HG02798 (cell line): Measurements from ENCODE around the gene SF3A2.

ENCODE experiments used
- ATAC-seq: cut with Tn5 transposase; IDR thresholded peaks from one replicate; pipeline ENCODE4 v1.9.1; 2021; ENCODE audit warnings: mild to moderate bottlenecking; ENCODE audit not compliant: unreplicated experiment, poor library complexity

SF3A2 gene

DNA sequence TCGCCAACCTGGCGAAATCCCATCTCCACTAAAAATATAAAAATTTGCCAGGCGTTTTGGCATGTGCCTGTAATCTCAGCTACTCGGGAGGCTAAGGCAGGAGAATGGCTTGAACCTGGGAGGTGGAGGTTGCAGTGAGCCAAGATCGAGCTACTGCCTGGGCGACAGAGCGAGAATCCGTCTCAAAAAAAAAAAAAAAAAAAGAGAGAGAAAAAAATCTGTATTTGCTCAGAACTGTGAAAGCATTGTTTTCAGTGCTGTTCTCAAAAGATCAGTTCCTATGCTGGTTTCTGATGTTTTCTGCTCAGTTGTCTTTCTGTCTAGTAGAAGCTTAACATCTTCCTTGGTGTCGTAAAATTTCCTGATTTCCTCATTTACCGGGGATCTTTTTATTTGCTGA lies 2.5 kb downstream of the SF3A2 start:
- ATAC-seq = no peak

DNA sequence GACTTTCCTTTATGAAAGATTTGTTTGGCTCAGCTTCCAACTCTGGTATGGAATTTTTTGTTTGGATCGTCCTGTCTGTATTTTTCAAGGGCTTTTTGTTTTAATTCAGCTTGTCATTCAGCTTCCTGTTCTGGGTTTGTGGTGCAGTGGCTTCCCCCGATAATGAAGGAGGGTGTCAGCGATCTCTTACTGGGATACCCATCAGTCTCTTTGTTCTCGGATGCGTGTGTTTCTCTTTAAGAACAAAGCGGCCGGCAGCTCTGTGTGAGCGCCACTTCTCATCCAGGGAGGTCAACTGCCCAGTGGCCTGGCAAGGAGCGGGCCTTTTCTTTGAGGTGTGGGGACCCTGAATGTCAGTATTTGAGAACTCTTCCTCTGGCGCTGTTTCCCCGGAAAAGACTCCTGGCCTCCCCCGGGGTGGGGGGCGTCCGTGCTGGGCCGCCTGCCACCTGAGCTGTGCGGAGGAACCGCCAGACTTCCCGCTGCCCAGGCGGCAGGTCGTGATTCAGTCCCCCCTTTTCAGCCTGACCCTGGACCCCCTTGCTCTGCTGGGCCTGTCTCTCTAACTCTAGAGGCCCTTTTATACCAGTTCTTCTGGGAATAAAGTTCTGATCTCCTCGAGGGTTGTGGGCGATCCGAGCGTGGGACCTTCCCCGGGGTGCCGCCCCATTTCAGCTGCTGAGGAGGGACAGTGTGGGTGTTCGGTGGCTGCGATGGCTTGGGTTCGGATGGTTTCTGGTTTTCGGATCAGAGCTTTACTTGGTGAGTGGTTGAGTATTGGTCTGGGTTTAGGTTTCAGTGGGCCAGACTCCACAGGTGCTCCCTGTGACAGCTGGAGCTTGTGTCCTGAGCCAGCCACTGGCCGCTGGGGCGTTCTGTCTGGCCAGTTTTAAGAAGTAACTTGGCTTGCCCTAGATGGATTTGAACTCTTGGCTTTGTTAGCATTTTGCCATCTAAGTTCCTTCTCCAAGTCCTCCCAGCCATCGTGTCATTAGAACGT lies 3.4 kb downstream of the SF3A2 start:
- no peak for ATAC-seq

DNA sequence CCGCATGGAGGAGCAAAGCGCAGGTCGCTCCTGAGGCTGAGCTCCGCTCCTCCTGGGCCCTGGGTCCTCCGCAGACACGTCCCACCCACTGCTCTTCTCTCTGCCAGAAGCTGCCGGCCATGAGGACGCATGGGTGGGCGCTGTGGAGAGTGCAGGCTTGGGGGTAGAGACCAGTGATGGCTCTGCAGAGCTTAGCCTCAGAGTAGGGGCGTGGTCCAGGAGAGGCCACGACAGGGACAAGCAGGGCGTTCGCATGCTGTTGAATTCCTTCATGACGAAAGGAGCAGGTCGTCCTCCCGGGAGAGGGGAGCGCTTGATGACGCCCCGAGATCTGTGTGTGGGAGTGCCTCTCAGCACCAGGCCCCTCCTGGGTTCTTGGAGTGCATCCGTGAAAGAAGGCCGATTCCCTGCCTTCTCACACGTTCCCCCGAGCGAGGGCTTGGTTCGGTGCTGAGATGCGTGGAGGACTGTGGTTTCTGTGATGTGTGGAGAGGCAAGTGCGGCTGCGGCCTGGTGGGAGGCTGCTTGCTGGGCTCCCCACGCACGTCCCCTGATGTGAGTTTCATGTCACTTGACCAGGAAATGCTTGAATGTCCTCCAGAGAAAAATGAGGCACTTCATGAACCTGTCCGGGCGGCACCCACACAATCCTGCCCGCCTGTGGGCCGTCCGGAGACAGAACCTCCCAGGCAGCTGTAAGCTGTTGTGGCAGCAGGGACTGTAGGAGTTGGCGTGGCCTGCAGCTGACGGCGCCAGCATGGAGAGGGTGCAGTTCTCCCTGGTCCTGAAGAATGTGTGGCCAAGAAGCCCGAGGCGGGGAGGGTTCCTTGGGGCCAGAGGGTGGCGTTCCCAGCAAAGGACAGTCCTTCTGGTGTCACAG lies 4.5 kb downstream of the SF3A2 start:
- no peak for ATAC-seq

DNA sequence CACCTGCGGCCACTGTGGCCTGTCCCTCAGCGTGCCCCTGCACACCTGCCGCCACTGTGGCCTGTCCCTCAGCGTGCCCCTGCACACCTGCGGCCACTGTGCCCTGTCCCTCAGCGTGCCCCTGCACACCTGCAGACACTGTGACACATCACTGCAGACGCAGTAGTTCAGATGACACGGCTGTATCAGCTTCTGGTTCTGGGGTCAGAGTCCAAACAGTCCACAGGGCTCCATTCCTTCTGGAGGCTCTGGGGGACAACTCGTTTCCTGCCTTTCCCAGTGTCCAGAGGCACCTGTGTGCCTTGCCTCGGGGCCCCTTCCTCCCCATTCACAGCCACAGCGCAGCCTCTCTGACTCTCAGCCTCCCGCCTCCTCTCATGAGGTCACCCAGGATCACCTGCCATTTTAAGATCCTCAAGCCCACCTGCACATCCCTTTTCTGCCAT lies 5.5 kb downstream of the SF3A2 start:
- ATAC-seq = no peak

DNA sequence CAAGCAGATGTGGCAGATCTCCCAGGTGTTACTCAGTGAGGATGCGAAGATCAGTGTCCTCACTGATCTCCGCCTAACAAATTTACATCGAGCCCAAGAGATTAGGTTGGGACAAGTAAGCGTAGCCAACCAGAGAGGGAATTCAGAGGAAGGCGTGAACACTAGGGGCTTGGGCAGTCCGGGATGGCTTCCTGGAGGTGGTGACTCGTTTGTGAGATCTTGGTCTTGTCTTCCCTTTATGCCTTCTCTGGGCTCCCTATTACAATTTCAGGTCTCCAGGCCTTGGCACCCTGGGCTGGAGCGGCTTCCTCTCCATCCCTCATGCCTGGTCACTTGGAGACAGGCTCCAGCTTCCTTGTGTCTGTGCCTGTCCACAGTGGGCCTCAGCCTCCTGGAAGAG lies 6.2 kb downstream of the SF3A2 start:
- no peak for ATAC-seq

DNA sequence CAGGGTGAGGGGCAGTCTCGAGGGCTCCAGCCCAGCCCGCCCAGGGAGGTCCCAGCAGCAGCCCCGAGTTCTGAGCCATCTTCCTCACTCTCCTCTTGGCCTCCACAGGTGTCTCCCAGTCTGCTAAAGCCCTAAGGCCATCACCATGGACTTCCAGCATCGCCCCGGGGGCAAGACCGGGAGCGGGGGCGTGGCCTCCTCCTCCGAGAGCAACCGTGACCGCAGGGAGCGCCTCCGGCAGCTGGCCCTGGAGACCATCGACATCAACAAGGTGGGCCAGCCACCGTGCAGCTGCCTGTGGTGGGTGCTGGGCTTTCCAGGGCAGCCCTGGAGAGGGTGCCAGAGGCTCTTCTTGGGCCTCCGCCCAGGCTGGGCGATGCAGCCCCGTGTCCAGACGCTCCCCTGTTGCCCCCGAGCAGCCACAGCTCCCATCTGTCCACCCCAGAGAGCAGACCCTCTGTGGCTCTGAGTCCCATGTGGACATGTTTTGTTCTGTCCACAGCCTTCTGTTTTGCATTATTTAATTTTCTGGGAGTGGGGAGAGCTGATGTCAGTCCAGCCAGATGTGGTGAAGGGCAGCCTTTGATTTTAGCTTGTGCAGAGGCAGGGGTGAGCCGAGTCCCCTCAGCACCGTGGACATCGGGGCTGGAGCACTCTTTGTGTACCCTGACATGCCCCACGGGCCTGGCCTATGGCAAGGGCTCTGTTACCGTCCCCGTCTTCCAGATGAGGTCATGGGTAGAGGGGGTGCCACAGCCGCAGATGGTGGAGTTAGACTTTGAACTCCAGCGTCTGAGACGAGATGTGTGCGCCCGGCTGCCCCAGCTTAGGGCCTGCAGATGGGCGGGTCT lies 6.9 kb downstream of the SF3A2 start:
- no peak for ATAC-seq

DNA sequence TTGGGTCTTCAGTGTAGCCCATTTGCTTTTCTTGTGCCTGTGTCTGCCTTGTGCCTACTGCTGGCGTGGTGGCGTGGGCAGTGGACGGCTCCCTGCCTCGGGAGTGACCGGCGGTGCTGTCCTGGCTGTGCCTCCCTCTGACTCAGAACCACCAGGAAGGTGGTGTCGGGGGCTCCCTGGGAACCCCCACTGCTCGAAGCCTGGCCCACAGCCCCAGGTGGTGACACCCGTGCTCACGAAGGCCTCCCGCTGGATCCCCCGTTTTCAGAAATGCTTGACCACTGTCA lies 7.4 kb downstream of the SF3A2 start:
- ATAC-seq = no peak

DNA sequence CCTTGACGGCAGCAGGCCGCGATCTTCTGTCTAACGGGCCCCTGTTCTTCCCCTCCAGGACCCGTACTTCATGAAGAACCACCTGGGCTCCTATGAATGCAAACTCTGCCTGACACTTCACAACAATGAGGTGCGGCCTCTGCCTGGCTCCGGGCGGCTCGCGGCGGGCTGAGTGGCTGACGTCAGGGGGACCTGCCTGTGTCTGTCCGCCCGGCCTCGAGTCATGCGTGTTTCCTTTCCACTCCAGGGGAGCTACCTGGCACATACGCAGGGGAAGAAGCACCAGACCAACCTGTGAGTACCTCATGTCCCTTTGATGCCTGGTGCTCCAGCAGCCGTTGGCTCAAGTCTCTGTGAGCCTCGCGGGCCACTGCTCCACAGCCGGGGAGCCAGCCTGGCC lies 7.9 kb downstream of the SF3A2 start:
- ATAC-seq = no peak

DNA sequence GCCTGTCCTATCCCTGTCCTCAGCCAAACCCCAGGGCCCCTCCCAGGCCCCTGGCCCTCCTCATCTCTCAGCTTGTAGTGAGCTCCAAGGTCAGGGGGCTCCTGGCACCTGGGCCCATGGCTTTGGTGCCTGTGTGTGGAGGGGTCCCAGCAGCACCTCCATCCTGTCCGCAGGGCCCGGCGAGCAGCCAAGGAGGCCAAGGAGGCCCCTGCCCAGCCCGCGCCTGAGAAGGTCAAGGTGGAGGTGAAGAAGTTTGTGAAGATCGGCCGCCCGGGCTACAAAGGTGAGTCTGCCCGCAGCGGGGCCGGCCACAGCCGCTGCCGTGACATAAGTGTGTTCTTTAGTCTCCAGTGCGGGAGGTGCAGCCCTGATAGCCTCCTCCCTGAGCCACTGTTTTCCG lies 8.6 kb downstream of the SF3A2 start:
- ATAC-seq = no peak

DNA sequence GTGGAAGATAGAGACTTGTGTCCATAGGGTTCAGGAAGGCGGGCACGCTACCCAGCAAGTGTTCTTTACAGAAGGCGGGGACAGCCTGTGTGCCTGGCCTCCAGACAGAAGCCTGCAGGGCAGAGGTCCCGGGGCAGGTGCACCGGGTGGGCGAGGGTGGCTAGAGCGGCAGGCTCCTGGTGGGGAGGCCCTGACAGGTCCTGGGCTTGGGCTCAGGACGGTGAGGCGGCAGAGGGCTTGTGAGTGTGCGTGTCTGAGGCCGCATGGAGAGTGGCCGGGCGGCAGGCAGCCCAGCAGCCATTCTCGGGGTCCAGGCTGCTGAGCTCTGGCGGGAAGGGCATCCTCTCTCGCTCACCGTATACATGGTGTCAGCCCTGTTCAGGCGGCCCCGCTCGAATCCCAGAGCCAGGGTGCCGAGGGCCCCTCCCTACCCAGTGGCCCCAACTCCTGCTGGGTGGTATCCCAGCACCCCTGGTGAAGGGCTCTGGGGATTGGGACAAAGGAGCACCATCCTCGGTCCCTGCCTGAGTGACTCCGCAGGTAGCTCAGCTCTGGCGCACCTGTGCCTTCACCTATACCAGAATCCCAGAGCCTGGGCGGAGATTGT lies 9.5 kb downstream of the SF3A2 start:
- ATAC-seq = no peak

DNA sequence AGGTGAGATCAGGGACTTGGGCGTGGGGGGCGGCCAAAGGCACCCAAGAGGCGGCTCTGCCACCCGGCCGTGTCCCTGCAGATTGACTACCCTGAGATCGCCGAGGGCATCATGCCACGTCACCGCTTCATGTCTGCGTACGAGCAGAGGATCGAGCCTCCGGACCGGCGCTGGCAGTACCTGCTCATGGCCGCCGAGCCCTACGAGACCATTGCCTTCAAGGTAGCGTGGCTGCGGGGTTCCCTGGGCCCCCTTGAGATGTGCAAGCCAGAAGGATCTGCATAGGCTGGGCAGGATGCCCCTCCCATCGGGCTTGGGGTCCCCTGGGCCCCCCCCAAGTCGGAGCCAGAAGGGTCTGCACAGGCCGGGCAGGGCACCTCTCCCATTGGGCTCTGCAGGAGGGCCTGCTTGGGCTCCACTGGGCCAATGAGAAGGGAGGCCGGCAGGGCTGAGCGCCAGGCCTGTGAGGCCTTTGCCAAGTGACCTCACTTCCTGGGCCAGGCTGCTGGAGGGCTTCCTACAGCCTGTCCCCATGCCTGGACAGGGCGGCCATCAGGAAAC lies 10.3 kb downstream of the SF3A2 start:
- no peak for ATAC-seq

DNA sequence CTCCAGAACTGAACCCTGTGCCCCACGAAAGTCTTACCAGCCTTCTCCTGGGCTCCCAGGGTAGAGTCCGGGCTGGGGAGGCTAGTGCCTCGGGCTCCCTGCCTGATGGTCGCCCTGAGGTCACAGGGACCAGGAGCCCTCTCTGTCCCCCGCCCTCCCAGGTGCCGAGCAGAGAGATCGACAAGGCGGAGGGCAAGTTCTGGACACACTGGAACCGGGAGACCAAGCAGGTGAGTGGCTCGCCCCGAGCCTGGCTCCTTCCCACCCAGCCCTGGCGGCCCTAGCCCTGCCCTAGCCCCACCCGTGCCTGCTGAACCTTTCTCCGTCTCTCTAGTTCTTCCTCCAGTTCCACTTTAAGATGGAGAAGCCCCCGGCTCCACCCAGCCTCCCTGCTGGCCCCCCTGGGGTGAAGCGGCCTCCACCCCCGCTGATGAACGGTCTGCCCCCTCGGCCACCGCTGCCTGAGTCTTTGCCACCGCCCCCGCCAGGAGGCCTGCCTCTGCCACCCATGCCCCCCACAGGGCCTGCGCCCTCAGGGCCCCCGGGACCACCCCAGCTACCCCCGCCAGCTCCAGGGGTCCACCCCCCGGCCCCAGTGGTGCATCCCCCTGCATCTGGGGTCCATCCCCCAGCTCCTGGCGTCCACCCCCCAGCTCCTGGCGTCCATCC lies 10.9 kb downstream of the SF3A2 start:
- ATAC-seq = no peak

DNA sequence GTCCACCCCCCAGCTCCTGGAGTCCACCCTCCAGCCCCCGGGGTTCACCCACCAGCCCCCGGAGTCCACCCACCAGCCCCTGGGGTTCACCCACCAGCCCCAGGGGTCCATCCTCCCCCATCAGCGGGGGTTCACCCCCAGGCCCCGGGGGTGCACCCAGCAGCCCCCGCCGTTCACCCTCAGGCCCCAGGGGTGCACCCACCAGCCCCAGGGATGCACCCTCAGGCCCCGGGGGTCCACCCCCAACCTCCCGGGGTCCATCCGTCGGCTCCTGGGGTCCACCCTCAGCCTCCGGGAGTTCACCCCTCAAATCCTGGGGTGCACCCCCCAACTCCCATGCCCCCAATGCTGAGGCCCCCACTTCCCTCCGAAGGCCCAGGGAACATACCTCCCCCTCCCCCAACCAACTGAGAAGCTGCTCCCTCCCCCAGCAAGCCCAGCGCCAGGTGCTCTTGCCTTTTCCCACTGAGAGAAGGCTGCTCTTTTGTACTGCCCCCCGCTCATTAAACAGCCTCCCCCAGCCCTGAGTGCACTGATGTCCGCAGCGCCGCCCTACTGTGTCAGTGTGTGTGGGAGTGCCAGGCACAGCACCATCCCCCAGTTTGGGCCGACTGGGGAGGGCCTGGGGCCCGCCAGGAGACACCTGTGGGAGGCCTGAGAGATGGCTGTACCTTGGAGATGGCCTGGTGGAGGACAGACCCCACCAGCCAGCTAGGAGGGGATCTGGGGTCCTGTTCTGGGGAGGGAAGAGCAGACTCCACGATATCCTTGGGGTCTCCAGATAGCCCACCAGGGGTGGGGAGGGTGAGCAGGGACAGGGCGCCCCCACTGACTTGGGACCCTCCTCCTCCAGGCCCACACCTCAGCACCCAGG lies 11.7 kb downstream of the SF3A2 start:
- no peak for ATAC-seq

DNA sequence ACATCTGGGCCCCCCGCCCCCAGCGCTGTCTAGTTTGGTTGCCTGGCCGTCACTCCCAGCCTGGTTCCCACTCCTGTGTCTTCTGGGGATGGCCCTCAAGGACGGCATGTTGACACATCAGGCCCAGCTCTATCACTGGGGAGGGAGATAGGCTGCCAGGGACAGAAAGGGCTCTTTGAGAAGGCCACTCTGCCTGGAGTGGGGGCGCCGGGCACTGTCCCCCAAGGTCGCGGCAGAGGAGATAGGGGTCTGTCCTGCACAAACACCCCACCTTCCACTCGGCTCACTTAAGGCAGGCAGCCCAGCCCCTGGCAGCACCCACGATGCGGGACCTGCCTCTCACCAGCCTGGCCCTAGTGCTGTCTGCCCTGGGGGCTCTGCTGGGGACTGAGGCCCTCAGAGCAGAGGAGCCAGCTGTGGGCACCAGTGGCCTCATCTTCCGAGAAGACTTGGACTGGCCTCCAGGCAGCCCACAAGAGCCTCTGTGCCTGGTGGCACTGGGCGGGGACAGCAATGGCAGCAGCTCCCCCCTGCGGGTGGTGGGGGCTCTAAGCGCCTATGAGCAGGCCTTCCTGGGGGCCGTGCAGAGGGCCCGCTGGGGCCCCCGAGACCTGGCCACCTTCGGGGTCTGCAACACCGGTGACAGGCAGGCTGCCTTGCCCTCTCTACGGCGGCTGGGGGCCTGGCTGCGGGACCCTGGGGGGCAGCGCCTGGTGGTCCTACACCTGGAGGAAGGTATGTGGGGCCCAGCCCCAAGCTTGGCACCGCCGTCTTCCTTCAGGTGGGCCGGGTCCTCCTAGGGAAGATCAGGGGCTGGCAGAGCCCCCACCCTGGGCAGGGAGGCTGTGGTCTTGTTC lies 12.6 kb downstream of the SF3A2 start, which contains the start of gene AMH:
Gene AMH (plus strand): TSS at position 314 of the 857 bp plus-strand sequence. CDS start 10 bp downstream, at position 324.
- ATAC-seq = no peak

DNA sequence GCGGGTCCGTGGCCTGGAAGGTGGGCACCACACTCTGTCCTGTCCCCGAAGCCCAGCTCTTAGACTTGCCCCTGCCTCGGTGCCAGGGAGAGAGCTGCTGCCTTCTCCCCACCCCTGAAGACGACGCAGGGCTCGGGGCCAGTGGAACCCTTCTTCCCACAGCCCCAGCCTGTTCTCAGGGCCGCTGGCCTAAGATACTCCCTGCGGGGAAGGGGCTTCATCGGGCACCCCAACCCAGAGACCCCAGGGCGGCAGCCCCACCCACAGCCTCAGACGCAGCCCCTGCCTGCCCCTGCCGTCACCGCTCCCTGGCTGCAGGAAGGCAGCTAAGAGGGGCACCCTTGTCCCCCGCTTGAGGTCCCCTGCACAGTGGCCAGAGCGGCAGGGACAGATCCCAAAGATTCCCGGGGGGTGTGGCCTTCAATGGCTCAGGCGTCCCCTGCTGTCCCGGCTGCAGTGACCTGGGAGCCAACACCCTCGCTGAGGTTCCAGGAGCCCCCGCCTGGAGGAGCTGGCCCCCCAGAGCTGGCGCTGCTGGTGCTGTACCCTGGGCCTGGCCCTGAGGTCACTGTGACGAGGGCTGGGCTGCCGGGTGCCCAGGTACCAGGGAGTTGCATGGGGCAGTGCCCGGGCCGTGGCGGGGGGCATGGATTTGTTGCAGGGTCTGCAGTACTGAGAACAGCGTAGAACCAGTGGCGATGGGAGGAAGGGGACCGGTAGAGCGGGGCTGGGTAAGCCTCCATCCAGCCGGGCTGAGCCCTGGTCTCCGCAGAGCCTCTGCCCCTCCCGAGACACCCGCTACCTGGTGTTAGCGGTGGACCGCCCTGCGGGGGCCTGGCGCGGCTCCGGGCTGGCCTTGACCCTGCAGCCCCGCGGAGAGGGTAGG lies 13.5 kb downstream of the SF3A2 start:
- ATAC-seq = no peak

DNA sequence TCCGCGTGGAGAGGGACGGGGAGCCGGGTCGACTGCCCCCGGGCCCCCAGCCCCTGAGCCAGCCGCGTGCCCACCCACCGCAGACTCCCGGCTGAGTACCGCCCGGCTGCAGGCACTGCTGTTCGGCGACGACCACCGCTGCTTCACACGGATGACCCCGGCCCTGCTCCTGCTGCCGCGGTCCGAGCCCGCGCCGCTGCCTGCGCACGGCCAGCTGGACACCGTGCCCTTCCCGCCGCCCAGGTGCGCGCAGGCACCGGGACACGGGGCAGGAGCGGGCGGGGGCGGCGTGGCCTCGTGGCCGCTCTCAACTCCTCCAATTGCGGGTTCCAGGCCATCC lies 14.1 kb downstream of the SF3A2 start:
- ATAC-seq = no peak
